ENCODE results near the gene ATR. TPM values are rescaled to one million over a fixed set of nuclear protein-coding genes. Genes with fewer than 3 reads are reported as not detected.
A peak's percentile ranks its signal among the peaks of the same experiment; 100 is the strongest.

Gene ATR
- total and polyA plus RNA-seq, 9 of the 15 experiments (the other 6 are each of a cell fraction or from before 2014, with no cell fraction given), result 18.0 to 37.8 (median 23.2) TPM

DNA sequence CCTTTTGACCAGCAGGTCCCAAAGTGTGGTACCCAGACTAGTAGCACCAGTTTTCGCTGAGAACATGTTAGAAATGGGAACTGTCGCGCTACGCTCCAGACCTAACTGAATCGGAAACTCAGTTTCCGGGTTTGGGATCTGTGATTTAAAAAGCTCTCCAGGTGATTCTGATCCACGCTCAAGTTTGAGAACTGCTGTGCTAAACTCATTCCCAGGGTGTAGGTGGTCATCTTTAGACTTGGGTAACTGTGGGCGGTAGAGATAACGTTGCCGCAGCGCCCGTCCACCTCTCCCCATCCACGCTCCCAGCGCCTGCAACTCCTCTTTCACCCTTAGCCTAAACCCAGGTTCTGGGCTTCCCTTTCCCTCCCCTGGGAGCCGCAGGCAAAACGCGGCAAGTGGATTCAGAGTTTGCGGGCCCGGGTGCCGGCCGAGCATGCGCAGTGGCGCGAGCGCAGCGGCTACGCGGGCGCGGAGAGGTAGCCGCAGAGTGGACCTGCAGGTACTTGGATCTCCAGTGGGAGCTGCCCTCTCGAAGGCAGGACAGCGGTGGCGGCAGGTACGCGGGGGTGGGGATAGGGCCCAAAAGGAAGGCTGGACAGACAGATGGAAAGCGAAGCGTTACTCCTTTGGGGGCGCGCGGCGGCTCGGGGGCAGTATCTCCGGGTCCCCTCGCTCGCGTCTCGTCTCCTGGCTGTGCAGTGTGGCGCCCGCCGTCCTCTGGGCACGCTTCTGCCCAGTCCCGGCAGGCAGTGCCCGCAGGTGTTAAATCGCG lies 17.6 kb upstream of the ATR start, which contains the start of gene PLS1 (continued):
- TF ChIP-seq KLF13 (tag; IDR thresholded peaks at IDR 0.05; ENCODE audit: borderline replicate concordance, low read depth), result 0 out of 2 replicates have a peak, but pooled peaks have one; percentile 3
- TF ChIP-seq ELF2 (CRISPR knock-in tag; IDR thresholded peaks at IDR 0.05), result no peak
- TF ChIP-seq, protein P1, sequence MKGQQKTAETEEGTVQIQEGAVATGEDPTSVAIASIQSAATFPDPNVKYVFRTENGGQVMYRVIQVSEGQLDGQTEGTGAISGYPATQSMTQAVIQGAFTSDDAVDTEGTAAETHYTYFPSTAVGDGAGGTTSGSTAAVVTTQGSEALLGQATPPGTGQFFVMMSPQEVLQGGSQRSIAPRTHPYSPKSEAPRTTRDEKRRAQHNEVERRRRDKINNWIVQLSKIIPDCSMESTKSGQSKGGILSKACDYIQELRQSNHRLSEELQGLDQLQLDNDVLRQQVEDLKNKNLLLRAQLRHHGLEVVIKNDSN (CRISPR knock-in tag; IDR thresholded peaks at IDR 0.05), result peak; percentile 19
- no peak for TF ChIP-seq SREBF1 (IDR thresholded peaks at IDR 0.05; ENCODE audit: borderline replicate concordance, low read depth, low read length)
- TF ChIP-seq, protein P2, sequence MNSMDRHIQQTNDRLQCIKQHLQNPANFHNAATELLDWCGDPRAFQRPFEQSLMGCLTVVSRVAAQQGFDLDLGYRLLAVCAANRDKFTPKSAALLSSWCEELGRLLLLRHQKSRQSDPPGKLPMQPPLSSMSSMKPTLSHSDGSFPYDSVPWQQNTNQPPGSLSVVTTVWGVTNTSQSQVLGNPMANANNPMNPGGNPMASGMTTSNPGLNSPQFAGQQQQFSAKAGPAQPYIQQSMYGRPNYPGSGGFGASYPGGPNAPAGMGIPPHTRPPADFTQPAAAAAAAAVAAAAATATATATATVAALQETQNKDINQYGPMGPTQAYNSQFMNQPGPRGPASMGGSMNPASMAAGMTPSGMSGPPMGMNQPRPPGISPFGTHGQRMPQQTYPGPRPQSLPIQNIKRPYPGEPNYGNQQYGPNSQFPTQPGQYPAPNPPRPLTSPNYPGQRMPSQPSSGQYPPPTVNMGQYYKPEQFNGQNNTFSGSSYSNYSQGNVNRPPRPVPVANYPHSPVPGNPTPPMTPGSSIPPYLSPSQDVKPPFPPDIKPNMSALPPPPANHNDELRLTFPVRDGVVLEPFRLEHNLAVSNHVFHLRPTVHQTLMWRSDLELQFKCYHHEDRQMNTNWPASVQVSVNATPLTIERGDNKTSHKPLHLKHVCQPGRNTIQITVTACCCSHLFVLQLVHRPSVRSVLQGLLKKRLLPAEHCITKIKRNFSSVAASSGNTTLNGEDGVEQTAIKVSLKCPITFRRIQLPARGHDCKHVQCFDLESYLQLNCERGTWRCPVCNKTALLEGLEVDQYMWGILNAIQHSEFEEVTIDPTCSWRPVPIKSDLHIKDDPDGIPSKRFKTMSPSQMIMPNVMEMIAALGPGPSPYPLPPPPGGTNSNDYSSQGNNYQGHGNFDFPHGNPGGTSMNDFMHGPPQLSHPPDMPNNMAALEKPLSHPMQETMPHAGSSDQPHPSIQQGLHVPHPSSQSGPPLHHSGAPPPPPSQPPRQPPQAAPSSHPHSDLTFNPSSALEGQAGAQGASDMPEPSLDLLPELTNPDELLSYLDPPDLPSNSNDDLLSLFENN (IDR thresholded peaks at IDR 0.05; ENCODE audit: low read depth in 2 of 2, low read length in 2 of 2), result 0 out of 4 replicates have a peak, but pooled peaks of 1 of the 2 experiments have one; percentile 27
- TF ChIP-seq MTA1 (IDR thresholded peaks at IDR 0.05; ENCODE audit: borderline replicate concordance), result peak; percentile 18; the same call in 1 of the 2 replicates
- peak in 1 of 2 experiments; percentile 84; a peak in 2 of 4 replicates for TF ChIP-seq NONO (IDR thresholded peaks at IDR 0.05; ENCODE audit: low read depth in 2 of 2, low read length in 1 of 2)
- peak; percentile 98 for TF ChIP-seq NRF1 (conservative IDR thresholded peaks at IDR 0.05 in 1 of 2, IDR thresholded peaks at IDR 0.05 in 1 of 2)
- TF ChIP-seq, protein P3, sequence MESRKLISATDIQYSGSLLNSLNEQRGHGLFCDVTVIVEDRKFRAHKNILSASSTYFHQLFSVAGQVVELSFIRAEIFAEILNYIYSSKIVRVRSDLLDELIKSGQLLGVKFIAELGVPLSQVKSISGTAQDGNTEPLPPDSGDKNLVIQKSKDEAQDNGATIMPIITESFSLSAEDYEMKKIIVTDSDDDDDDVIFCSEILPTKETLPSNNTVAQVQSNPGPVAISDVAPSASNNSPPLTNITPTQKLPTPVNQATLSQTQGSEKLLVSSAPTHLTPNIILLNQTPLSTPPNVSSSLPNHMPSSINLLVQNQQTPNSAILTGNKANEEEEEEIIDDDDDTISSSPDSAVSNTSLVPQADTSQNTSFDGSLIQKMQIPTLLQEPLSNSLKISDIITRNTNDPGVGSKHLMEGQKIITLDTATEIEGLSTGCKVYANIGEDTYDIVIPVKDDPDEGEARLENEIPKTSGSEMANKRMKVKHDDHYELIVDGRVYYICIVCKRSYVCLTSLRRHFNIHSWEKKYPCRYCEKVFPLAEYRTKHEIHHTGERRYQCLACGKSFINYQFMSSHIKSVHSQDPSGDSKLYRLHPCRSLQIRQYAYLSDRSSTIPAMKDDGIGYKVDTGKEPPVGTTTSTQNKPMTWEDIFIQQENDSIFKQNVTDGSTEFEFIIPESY (CRISPR knock-in tag; IDR thresholded peaks at IDR 0.05), result peak; percentile 9
- 0 out of 4 replicates have a peak, but pooled peaks of 1 of the 2 experiments have one; percentile 25 for TF ChIP-seq CSDE1 (IDR thresholded peaks at IDR 0.05)
- TF ChIP-seq ZNF584 (CRISPR knock-in tag; IDR thresholded peaks at IDR 0.05; ENCODE audit: low read depth), result 0 out of 2 replicates have a peak, but pooled peaks have one; percentile 6
- no peak for TF ChIP-seq ETV6 (IDR thresholded peaks at IDR 0.05; ENCODE audit: borderline replicate concordance in 1 of 2, low read depth in 2 of 2, low read length in 1 of 2)
- TF ChIP-seq ETV6 (CRISPR knock-in tag; IDR thresholded peaks at IDR 0.05; ENCODE audit: borderline replicate concordance), result no peak
